Measurements from ENCODE around the gene TTBK2. TPM values are rescaled to one million over a fixed set of nuclear protein-coding genes. Genes with fewer than 3 reads are reported as not detected.

The TTBK2 gene
- total and polyA plus RNA-seq, 2 donors (not counting 3 experiments of a cell fraction or from before 2014, with no cell fraction given), result 4.4 to 17.1 TPM

- CTCF ChIA-PET, result no interaction called here
- Histone ChIP-seq H3K79me2 (ENCODE audit: control insufficient read depth, insufficient read depth, low read length) (no peaks in the 10 kb centered on the region), H3K4me2 (ENCODE audit: insufficient read depth, low read length) (no peak overlapping the region), H3K9ac (replicated peaks; ENCODE audit: extremely low read depth, insufficient read depth, low read length) (no peak overlapping the region), H2AFZ (ENCODE audit: low read depth, low read length) (no peak overlapping the region), H4K20me1 (replicated peaks; ENCODE audit: control insufficient read depth, extremely low read depth, insufficient read depth, low read length) (no peaks in the 10 kb centered on the region), H3K36me3 (ENCODE audit: control insufficient read depth in 2 of 2, extremely low read depth in 1 of 2, insufficient read depth in 2 of 2, low read length in 2 of 2) (no peaks in the 10 kb centered on the region), H3K9me3 (replicated peaks; ENCODE audit: control insufficient read depth, insufficient read depth, low read length) (no peaks in the 10 kb centered on the region), H3K4me1 (ENCODE audit: control insufficient read depth, extremely low read depth, insufficient read depth, low read length) (no peaks in the 10 kb centered on the region), H3K27ac (ENCODE audit: insufficient read depth, low read depth, low read length) (no peak overlapping the region), H3K9me1 (replicated peaks; ENCODE audit: control insufficient read depth, extremely low read depth, insufficient read depth, low read length) (no peaks in the 10 kb centered on the region), H3K4me3 (replicated peaks in 1 of 3; ENCODE audit: insufficient read depth in 1 of 3, low read depth in 1 of 3, low read length in 3 of 3) (no peak overlapping the region), H3K27me3 (ENCODE audit: control insufficient read depth in 2 of 2, insufficient read depth in 2 of 2, low read length in 2 of 2) (no peaks in the 10 kb centered on the region)
- DNase-seq (ENCODE audit: low read depth, low spot score) (no peak), FAIRE-seq (no peak)
- intact Hi-C loops (cut with micrococcal nuclease) (no loop called here), dilution Hi-C loops (cut with MboI; ENCODE audit: extremely low pct_ligation_motif_present, low sequenced_read_pairs) (no loop called here)
- no TSS peak for BruUV-seq (replicated peaks)
- POLR2A ChIA-PET, result no interaction called here
- TF ChIP-seq POLR2AphosphoS5 (IDR thresholded peaks at IDR 0.05; ENCODE audit: insufficient read depth, low read depth, low read length) (no peak), CTCF (IDR thresholded peaks at IDR 0.05; ENCODE audit: extremely low read depth in 1 of 2, insufficient read depth in 1 of 2, low read depth in 1 of 2, low read length in 2 of 2) (no peak), EZH2 (IDR thresholded peaks at IDR 0.05; ENCODE audit: borderline replicate concordance, low read depth, low read length, severe bottlenecking) (no peak), MYC (IDR thresholded peaks at IDR 0.05; ENCODE audit: low read depth, low read length) (no peak), GATA2 (IDR thresholded peaks at IDR 0.05; ENCODE audit: insufficient read depth, insufficient read length, low read depth, low read length) (no peak), POLR2A (IDR thresholded peaks at IDR 0.05; ENCODE audit: low read depth, low read length) (no peak), FOS (IDR thresholded peaks at IDR 0.05; ENCODE audit: borderline replicate concordance, insufficient read depth, low read length) (no peak), MAX (IDR thresholded peaks at IDR 0.05; ENCODE audit: insufficient read depth, insufficient read length) (no peak)
These were observed 61.4 kb downstream of the TTBK2 start for GRCh38 chr15:42858999-42859789.
